Measurements from ENCODE around the gene SWI5. TPM values are rescaled to one million over a fixed set of nuclear protein-coding genes. Genes with fewer than 3 reads are reported as not detected.
A peak's percentile ranks its signal among the peaks of the same experiment; 100 is the strongest.
"Not testable (repeated sequence)": the region's sequence is repeated elsewhere in the genome, so short reads cannot be mapped to it uniquely, and the experiment has no call there.

SWI5 gene
- total RNA-seq, 1 donor from 2014 or later: 19.6 TPM

DNA sequence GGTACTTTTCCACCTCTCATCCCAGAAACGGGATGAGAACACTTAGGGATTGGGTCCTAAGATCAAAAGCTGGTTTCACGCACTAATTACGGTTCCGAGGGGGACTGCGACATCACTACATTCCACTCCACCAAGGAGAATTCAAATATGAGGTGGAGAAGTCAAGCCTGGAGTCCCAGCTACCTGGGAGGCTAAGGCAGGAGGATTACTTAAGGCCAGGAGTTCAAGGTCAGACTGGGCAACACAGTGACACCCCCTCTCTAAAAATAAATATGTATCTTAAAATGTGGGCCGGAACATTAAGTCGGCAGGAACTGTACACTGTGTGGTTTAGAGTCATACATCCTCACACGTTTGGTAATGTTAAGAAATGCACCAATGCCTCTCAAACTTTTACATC is 1.8 kb upstream of the SWI5 start:
- ATAC-seq (no peak), DNase-seq (ENCODE audit: low spot score) (no peak)
- intact Hi-C loops (cut with DNase I): no loop called here

DNA sequence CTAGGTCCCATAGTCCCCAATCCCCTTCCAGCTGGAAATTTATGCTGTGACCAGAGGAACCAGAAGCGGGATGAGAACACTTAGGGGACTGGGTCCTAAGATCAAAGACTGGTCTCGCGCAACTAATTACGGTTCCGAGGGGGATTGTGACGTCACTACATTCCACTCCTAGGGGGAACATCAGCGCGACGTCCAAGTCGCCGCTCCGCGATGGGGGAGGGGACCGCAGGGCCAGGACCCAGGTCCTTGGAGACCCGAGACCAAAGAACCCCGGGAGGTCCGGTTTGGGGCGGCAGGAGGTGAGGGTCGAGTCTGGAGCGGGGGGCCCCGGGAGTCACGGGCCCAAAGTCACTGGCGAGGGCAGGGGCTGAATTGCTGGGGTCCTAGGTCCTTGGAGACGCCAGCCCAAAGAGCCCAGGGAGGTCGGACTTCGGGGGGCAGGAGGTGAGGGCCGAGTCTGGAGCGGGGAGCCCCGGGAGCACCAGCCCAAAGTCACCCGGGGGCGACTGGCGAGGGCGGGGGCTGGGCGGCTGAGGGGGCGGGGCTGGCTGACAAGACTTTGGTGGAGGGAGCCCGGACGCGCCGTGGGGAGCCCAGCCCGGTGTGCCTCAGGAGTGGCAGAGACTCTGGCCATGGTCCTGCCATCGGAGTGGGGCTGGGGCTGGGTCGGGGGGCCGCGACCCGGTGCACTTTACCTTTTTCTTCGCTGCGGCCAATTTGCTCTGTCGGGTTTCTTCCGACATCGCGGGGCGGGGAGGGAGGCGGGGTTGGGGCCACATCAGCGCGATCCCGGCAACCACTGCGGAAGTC is 673 bp upstream of the SWI5 start, which contains the start of gene GOLGA2:
TSS of gene GOLGA2 (minus strand) at position 810 of the 810 bp plus-strand sequence. CDS start at position 779, 31 bp downstream.
- DNase-seq (ENCODE audit: low spot score) (peak; percentile 76), ATAC-seq (peak; percentile 72)
- intact Hi-C loops (cut with DNase I): no loop called here

GRCh38 chr9:128276574-128277270 is 646 bp downstream of the SWI5 start:
- ATAC-seq (peak; percentile 48), DNase-seq (ENCODE audit: low spot score) (peak; percentile 69)
- intact Hi-C loops (cut with DNase I): no loop called here

DNA sequence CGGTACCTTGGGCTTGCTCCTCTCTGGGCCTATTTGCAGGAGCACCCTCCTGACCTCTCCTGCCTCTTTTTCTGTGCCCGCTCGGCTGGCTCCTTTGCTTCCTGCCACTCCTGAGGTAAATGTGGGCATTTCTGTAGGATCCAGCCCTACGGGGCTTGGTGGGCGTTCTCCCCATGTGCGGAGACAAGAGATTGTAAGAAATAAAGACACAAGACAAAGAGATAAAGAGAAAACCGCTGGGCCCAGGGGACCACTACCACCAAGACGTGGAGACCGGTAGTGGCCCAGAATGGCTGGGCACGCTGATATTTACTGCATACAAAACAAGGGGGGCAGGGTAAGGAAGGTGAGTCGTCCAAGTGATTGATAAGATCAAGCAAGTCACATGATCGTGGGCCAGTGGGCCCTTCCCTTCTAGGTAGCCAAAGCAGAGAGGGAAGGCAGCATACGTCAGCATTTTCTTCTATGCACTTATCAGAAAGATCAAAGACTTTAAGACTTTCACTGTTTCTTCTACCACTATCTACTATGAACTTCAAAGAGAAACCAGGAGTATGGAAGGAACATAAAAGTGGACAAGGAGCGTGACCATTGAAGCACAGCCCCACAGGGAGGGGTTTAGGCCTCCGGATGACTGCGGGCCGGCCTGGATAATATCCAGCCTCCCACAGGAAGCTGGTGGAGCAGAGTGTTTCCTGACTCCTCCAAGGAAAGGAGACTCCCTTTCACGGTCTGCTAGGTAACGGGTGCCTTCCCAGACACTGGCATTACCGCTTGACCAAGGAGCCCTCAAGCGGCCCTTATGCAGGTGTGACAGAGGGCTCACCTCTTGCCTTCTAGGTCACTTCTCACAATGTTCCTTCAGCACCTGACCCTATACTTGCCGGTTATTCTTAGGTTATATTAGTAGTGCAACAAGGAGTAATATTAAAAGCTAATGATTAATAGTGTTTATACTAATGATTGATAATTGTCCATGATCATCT is 3.3 kb downstream of the SWI5 start:
- ATAC-seq; intact Hi-C loops (cut with DNase I); DNase-seq (ENCODE audit: low spot score): not testable (repeated sequence)

DNA sequence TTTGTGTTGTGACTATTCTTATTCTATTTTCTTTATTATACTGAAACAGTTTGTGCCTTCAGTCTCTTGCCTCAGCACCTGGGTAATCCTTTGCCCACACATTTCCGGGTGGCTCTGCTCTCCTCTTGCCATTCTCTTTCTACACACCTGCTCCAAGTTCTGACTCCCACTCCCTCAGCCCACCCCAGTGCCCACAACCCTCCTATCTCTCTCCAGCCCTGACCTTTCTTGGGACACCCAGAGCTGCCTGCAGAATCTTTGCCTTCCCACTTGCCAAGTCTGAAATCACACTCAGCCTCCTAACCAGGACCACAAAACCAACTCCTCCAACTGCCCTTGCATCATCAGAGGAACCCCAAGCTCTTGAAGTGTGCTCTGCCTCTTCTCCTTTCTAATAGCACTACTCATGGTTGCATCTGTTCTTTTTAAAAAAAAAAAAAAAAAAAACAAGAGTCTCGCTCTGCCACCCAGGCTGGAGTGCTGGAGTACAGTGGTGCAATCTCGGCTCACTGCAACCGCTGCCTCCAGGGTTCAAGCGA is 4.1 kb downstream of the SWI5 start:
- DNase-seq (ENCODE audit: low spot score) (no peak), ATAC-seq (no peak)
- intact Hi-C loops (cut with DNase I): no loop called here

GRCh38 chr9:128282500-128282899 is 6.4 kb downstream of the SWI5 start:
- DNase-seq (ENCODE audit: low spot score) (no peak), ATAC-seq (no peak)
- intact Hi-C loops (cut with DNase I): no loop called here

GRCh38 chr9:128285033-128285784 is 9.1 kb downstream of the SWI5 start:
- ATAC-seq (no peak), DNase-seq (ENCODE audit: low spot score) (no peak)
- intact Hi-C loops (cut with DNase I): no loop called here

- ATAC-seq (no peak), DNase-seq (ENCODE audit: low spot score) (no peak)
- intact Hi-C loops (cut with DNase I): no loop called here
These were observed 10.4 kb downstream of the SWI5 start for GRCh38 chr9:128286440-128286839.

- no peak for DNase-seq (ENCODE audit: low spot score)
- intact Hi-C loops (cut with DNase I): no loop called here
- no peak for ATAC-seq
These were observed 12.4 kb downstream of the SWI5 start for GRCh38 chr9:128288273-128289004.

- ATAC-seq (no peak), DNase-seq (ENCODE audit: low spot score) (no peak)
- intact Hi-C loops (cut with DNase I): no loop called here
These were observed 15.9 kb downstream of the SWI5 start for GRCh38 chr9:128292009-128292408.

- intact Hi-C loops (cut with DNase I): no loop called here
- DNase-seq (ENCODE audit: low spot score) (no peak), ATAC-seq (no peak)
These were observed 17.0 kb downstream of the SWI5 start for GRCh38 chr9:128293091-128293490.

DNA sequence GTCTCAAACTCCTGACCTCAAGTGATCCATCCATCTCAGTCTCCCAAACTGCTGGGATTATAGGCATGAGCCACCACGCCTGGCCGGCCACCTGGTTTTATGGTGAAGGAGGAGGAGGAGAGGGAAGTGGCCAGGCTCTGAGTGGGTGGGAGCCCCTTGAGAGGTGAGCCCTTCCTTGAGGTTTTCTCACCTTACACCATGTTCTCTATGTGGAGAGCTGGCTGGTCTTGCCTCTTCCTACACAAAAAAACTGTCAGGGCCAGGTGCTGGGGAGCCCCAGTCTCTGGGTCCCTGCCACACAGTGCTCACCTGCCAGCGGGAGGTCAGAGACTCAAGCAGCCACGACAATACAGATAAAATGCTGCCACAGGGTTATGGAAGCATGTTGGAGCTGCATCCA is 18.1 kb downstream of the SWI5 start:
- intact Hi-C loops (cut with DNase I): no loop called here
- DNase-seq (ENCODE audit: low spot score): no peak
- no peak for ATAC-seq

DNA sequence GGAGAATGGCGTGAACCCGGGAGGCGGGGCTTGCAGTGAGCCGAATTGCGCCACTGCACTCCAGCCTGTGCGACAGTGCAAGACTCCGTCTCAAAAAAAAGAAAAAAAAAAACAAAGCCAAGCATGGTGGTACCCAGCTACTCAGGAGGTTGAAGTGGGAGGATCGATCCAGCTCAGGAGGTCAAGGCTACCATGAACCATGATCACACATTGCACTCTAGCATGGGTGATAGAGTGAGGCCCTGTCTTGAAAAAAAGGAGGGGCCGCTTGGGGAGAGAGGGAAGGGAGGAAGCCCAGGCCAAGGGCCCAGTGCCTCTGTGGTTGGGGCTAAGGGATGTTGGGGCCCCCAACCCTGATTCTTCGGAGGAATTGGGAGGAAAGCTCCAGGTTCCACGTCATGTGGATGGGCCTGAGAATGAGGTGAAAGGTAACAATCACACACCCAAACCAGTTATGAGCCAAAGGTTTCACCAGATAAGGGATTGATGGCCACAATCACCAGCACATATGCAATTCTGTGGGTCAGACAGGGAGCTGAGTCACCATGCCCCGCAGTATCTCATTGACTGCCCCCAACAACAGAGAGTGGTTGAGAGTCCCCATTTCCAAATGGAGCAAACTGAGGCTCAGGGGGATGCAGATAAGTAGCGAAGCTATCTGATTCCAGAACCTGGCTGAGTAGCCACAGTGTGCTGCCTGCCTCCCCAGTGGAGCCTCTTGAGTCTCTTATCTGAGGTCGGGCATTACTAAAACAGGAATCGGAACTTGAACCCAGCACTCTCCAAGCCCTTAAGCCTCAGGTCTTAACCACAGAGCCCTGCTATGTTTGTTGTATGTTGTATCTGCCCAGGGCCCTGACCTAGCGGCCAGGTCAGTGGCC is 20.5 kb downstream of the SWI5 start:
- ATAC-seq (no peak), DNase-seq (ENCODE audit: low spot score) (no peak)
- intact Hi-C loops (cut with DNase I): no loop called here

- DNase-seq (ENCODE audit: low spot score): no peak
- intact Hi-C loops (cut with DNase I): no loop called here
- no peak for ATAC-seq
These were observed 21.2 kb downstream of the SWI5 start for GRCh38 chr9:128297221-128297773.

DNA sequence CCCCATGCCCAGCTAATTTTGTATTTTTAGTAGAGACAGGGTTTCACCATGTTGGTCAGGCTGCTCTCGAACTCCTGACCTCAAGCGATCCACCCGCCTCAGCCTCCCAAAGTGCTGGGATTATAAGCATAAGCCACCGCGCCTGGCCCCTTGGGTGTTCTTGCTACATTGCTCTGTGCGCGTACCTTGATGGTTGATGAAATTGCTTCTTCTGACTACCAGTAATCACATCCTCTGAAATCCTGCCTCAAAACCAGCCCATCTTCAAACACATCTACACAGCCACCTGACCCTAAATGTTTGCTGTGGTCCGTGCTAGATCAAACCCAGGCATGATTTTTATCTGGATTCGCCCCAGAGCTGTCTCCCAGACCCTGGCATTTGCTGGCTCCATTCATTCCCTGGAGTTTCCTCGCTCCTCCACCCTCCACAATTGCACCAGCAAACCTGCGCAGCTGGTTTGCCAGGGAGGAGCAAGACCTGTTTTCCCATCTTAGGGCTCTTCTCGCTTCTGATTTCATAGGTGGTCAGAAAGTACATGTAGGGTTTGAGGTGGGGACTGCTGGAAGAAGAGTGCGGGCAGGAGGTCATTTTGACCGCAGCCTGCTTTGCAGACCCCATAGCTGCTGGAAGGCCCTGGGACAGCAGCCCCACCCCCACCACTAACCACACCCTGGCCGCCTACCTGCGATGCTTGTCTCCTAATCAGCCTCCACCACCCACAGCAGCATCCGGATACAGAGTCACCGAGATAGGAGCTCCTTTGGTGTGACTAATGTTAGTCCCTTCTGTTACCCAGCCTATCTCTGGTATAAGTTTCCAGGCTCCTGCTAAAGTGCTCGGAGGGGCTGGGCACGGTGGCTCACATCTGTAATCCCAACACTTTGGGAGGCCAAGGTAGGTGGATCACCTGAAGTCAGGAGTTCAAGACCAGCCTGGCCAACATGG is 22.7 kb downstream of the SWI5 start:
- intact Hi-C loops (cut with DNase I): no loop called here
- no peak for ATAC-seq
- no peak for DNase-seq (ENCODE audit: low spot score)
